ENCODE measurements around the gene GGT6.

The GGT6 gene

DNA sequence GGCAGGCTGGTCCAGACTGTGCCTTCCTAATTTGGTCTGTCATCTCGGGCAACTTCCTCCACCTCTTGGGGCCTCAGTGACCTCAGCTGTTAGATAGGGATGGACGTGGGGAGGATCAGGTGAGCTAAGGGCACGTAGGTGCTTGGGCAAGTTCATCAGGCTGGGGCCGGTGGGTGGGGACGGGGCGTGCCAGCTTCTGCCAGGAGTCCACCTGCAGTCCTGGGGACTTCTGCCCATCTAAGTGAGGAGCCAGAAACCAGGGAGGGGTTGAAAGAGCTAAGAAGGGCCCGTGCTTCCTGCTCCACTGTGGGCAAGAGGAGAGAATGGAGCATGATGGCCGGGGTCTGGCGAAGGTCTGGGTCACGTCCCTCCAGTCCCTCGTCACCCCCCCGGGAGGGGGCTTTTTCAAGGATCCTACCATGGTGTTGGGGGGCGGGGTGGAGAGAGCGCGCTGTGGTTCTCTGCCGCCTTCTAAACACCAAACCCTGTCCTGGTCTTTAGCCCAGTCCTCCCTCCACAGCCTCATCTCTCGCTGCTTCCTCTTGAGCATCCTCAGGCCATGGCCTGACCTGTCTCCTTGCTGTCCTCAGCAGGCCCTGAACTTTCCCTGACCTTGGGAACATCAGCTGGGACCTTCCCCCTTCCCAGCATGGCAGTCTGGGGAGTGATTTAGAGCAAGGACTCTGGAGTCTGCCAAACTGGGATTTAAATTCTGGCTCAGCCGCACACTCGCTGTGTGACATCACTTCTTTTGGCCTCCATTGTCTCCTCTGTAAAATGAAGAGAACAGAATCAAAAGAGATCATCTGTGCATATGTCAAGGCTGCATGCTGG, 40.1 kb downstream of the GGT6 start:
- no peaks in the 10 kb centered on the region for H3K4me1 ChIP-seq (ENCODE audit: control insufficient read depth, insufficient read depth, low read length)
- CTCF ChIA-PET: interaction anchor here (0.6 to 1.6 kb wide), 4 partner anchors 99 to 1497 kb away, joined by 3 to 5 read pairs (median 3); no protein-coding TSS in a partner anchor
- TF ChIP-seq ZNF121 (tag by site-specific recombination; IDR thresholded peaks at IDR 0.05) (no peak), ZBTB21 (tag by site-specific recombination; IDR thresholded peaks at IDR 0.05) (no peak), ZFP69B (tag by site-specific recombination; IDR thresholded peaks at IDR 0.05) (no peak), ZFHX2 (tag by site-specific recombination; conservative IDR thresholded peaks at IDR 0.05) (no peak), ZNF830 (tag by site-specific recombination; IDR thresholded peaks at IDR 0.05; ENCODE audit: low read depth) (no peak), KLF9 (tag by site-specific recombination; IDR thresholded peaks at IDR 0.05; ENCODE audit: low read depth) (no peak), ZNF211 (tag by site-specific recombination; IDR thresholded peaks at IDR 0.05; ENCODE audit: low read depth) (no peak), ZNF223 (tag by site-specific recombination; IDR thresholded peaks at IDR 0.05) (no peak), REPIN1 (tag by site-specific recombination; IDR thresholded peaks at IDR 0.05; ENCODE audit: low read depth) (no peak), ZBTB20 (tag by site-specific recombination; IDR thresholded peaks at IDR 0.05) (no peak), GLI4 (tag by site-specific recombination; IDR thresholded peaks at IDR 0.05) (no peak), FEZF1 (tag by site-specific recombination; IDR thresholded peaks at IDR 0.05) (no peak)
- TF ChIP-seq, protein P1, sequence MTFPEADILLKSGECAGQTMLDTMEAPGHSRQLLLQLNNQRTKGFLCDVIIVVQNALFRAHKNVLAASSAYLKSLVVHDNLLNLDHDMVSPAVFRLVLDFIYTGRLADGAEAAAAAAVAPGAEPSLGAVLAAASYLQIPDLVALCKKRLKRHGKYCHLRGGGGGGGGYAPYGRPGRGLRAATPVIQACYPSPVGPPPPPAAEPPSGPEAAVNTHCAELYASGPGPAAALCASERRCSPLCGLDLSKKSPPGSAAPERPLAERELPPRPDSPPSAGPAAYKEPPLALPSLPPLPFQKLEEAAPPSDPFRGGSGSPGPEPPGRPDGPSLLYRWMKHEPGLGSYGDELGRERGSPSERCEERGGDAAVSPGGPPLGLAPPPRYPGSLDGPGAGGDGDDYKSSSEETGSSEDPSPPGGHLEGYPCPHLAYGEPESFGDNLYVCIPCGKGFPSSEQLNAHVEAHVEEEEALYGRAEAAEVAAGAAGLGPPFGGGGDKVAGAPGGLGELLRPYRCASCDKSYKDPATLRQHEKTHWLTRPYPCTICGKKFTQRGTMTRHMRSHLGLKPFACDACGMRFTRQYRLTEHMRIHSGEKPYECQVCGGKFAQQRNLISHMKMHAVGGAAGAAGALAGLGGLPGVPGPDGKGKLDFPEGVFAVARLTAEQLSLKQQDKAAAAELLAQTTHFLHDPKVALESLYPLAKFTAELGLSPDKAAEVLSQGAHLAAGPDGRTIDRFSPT (tag by site-specific recombination; IDR thresholded peaks at IDR 0.05): no peak
- TF ChIP-seq, protein P2, sequence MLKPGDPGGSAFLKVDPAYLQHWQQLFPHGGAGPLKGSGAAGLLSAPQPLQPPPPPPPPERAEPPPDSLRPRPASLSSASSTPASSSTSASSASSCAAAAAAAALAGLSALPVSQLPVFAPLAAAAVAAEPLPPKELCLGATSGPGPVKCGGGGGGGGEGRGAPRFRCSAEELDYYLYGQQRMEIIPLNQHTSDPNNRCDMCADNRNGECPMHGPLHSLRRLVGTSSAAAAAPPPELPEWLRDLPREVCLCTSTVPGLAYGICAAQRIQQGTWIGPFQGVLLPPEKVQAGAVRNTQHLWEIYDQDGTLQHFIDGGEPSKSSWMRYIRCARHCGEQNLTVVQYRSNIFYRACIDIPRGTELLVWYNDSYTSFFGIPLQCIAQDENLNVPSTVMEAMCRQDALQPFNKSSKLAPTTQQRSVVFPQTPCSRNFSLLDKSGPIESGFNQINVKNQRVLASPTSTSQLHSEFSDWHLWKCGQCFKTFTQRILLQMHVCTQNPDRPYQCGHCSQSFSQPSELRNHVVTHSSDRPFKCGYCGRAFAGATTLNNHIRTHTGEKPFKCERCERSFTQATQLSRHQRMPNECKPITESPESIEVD (tag by site-specific recombination; IDR thresholded peaks at IDR 0.05): no peak
- TF ChIP-seq, protein P3, sequence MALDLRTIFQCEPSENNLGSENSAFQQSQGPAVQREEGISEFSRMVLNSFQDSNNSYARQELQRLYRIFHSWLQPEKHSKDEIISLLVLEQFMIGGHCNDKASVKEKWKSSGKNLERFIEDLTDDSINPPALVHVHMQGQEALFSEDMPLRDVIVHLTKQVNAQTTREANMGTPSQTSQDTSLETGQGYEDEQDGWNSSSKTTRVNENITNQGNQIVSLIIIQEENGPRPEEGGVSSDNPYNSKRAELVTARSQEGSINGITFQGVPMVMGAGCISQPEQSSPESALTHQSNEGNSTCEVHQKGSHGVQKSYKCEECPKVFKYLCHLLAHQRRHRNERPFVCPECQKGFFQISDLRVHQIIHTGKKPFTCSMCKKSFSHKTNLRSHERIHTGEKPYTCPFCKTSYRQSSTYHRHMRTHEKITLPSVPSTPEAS (tag by site-specific recombination; IDR thresholded peaks at IDR 0.05): no peak

DNA sequence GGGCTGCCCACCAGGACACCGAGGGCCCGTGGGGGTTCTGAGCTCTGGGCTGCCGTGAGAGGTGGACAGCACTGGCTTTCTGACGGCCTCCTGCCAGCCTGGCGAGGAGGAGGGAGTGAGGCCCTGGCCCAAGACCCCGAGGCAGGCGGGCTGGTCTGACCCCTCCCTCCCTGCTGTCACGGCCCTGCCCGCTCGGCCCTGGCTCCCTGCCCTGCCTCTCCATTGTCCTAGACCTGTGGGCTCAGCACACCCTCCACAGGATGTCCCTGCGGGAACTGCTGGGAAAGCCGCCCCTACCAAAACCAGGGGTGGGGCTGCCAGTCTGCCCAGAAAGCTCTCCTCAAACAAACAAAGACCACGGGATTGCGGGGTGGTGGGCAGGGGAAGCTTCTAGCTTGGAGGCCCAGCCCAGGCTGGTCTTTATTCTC, 41.0 kb downstream of the GGT6 start:
- Histone ChIP-seq H3K27ac (ENCODE audit: extremely low read depth, low read depth, low read length) (no peak overlapping the region), H3K4me3 (ENCODE audit: low read depth, low read length) (no peak overlapping the region), H3K9me3 (ENCODE audit: control insufficient read depth, insufficient read depth, low read depth, low read length) (no peaks in the 10 kb centered on the region), H3K36me3 (ENCODE audit: control insufficient read depth in 2 of 2, insufficient read depth in 1 of 2, low read length in 2 of 2) (no peaks in the 10 kb centered on the region), H3K4me1 (ENCODE audit: control insufficient read depth, insufficient read depth, low read length) (no peaks in the 10 kb centered on the region)
- ChIA-PET CTCF (interaction anchor here (0.6 kb wide), 3 partner anchors 9 to 663 kb away, joined by 3 to 4 read pairs (median 3); no protein-coding TSS in a partner anchor), POLR2A (interaction anchor here (0.8 kb wide), 1 partner anchor 19 kb away, joined by 6 read pairs; no protein-coding TSS in a partner anchor)
- TF ChIP-seq ZBTB1 (tag by site-specific recombination; IDR thresholded peaks at IDR 0.05): no peak
- no peak for TF ChIP-seq ZNF629 (tag by site-specific recombination; IDR thresholded peaks at IDR 0.05)
- no peak for TF ChIP-seq BCL11A (tag by site-specific recombination; IDR thresholded peaks at IDR 0.05; ENCODE audit: low read depth)
- TF ChIP-seq, protein P4, sequence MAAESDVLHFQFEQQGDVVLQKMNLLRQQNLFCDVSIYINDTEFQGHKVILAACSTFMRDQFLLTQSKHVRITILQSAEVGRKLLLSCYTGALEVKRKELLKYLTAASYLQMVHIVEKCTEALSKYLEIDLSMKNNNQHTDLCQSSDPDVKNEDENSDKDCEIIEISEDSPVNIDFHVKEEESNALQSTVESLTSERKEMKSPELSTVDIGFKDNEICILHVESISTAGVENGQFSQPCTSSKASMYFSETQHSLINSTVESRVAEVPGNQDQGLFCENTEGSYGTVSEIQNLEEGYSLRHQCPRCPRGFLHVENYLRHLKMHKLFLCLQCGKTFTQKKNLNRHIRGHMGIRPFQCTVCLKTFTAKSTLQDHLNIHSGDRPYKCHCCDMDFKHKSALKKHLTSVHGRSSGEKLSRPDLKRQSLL (tag by site-specific recombination; IDR thresholded peaks at IDR 0.05): no peak
- TF ChIP-seq ZNF155 (tag by site-specific recombination; IDR thresholded peaks at IDR 0.05): no peak
- no peak for TF ChIP-seq ZBTB20 (tag by site-specific recombination; IDR thresholded peaks at IDR 0.05)
- TF ChIP-seq ZBTB17 (tag by site-specific recombination; IDR thresholded peaks at IDR 0.05): no peak
- TF ChIP-seq ZNF76 (tag by site-specific recombination; IDR thresholded peaks at IDR 0.05; ENCODE audit: borderline replicate concordance, low read depth): no peak
- no peak for TF ChIP-seq ZNF596 (tag by site-specific recombination; IDR thresholded peaks at IDR 0.05)
- no peak for TF ChIP-seq GLIS2 (tag by site-specific recombination; IDR thresholded peaks at IDR 0.05)

More for the DNA sequence above, 40.1 kb downstream of the GGT6 start:
- H3K9me3 ChIP-seq (ENCODE audit: control insufficient read depth, insufficient read depth, low read depth, low read length): no peaks in the 10 kb centered on the region
- H3K27ac ChIP-seq (ENCODE audit: extremely low read depth, low read depth, low read length): no peak overlapping the region
- POLR2A ChIA-PET: interaction anchor here (0.6 kb wide), 1 partner anchor 139 kb away, joined by 3 read pairs; no protein-coding TSS in a partner anchor
- H3K4me3 ChIP-seq (ENCODE audit: low read depth, low read length): no peak overlapping the region
- H3K36me3 ChIP-seq (ENCODE audit: control insufficient read depth in 2 of 2, insufficient read depth in 1 of 2, low read length in 2 of 2): no peaks in the 10 kb centered on the region

All from HEK293 (cell line).